H1 (cell line): ENCODE measurements around the gene TMEM185B.

Experiments
- CHD2 ChIP-seq: IDR thresholded peaks from 2 replicates; pipeline ENCODE4 v1.6.1; 2012; ENCODE audit warnings: low read length, improper control_type of control experiment
- HDAC6 ChIP-seq: IDR thresholded peaks from one replicate; pipeline ENCODE4 v1.7.1; 2012; ENCODE audit warnings: low read depth, mild to moderate bottlenecking, inconsistent platforms, low read length, moderate library complexity
- RBBP5 ChIP-seq: IDR thresholded peaks from 2 replicates; pipeline ENCODE4 v1.7.1; 2012; ENCODE audit warnings: low read depth, mild to moderate bottlenecking, inconsistent platforms, low read length, moderate library complexity, borderline replicate concordance
- RXRA ChIP-seq: IDR thresholded peaks from 2 replicates; pipeline ENCODE4 v1.6.1; 2011; ENCODE audit warnings: low read depth, mild to moderate bottlenecking, low read length, moderate library complexity; ENCODE audit not compliant: insufficient read depth
- SAP30 ChIP-seq: fragments of 300-600 bp; sonication (generic); IDR thresholded peaks from 2 replicates; pipeline ENCODE4 v1.7.1; 2012; ENCODE audit warnings: low read length, moderate library complexity, mild to moderate bottlenecking, inconsistent platforms; ENCODE audit not compliant: insufficient read depth, insufficient replicate concordance
- TF ChIP-seq, protein P1 (sequence below), 3 experiments: IDR thresholded peaks; 1 replicate in 2 of 3; 2 replicates in 1 of 3; pipeline versions ENCODE4 v1.5.1 to v1.6.1; 2011; ENCODE audit warnings: low read length in 3 of 3, mild to moderate bottlenecking in 3 of 3, inconsistent platforms in 2 of 3, low read depth in 1 of 3, moderate library complexity in 1 of 3; ENCODE audit not compliant: insufficient read depth in 1 of 3; ENCODE audit errors: control extremely low read depth in 1 of 3

DNA sequence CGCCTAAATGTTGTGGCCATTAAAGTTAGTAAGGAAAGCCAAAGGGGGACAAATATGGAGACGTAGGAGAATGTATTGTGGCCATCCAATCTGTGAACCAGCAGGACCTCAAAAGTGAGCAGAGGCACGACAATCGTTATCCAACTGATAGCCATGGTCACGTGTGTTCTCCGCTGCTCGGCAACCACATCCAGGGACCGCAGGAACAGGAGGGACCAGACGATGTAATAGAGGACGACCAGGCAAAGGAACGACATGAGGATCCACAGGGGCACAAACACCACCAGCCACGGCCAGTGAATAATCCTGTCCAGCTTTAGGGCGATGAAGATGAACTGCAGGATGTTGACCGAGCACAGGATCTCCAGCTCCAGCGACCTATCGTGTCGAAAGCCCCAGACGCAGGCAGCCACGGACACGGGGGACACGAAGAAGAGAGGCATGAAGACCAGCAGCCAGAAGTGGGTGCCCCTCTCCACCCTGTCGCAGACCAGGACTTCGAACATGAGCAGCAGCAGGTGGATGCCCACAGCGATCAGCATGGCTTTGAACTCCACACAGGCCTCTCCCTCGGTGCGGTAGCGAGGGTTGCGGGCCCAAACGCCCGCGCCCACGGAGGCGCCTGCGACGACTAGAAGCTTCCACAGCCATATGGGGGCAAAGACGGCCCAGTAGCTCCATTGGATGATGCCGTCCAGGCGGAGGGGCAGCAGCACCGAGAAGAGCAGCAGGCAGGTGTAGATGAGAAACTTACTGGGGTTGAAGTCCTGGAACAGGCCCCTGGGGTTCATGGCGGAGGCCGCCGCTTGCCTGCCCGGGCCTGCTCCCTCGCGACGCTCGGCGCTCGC, 790 bp downstream of the TMEM185B start:
- TF ChIP-seq CHD2 (no peak), RBBP5 (no peak), RXRA (no peak), HDAC6 (no peak), SAP30 (no peak)
- TF ChIP-seq, protein P1, sequence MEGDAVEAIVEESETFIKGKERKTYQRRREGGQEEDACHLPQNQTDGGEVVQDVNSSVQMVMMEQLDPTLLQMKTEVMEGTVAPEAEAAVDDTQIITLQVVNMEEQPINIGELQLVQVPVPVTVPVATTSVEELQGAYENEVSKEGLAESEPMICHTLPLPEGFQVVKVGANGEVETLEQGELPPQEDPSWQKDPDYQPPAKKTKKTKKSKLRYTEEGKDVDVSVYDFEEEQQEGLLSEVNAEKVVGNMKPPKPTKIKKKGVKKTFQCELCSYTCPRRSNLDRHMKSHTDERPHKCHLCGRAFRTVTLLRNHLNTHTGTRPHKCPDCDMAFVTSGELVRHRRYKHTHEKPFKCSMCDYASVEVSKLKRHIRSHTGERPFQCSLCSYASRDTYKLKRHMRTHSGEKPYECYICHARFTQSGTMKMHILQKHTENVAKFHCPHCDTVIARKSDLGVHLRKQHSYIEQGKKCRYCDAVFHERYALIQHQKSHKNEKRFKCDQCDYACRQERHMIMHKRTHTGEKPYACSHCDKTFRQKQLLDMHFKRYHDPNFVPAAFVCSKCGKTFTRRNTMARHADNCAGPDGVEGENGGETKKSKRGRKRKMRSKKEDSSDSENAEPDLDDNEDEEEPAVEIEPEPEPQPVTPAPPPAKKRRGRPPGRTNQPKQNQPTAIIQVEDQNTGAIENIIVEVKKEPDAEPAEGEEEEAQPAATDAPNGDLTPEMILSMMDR (IDR thresholded peaks at IDR 0.05; ENCODE audit: control extremely low read depth in 1 of 3, insufficient read depth in 1 of 3, low read depth in 1 of 3, low read length in 3 of 3) = no peak
